NOMO-1 (cell line): Measurements from ENCODE around the gene MOGAT2.
"Not testable (repeated sequence)": the region's sequence is repeated elsewhere in the genome, so short reads cannot be mapped to it uniquely, and the experiment has no call there.

Experiments
- DNase-seq, 2 experiments: peaks; one replicate each; lab custom pipeline; 2025; ENCODE audit not compliant: unreplicated experiment in 2 of 2; lab: John Stamatoyannopoulos, UW

Gene MOGAT2

GRCh38 chr11:75718419-75719339, 1.0 kb downstream of the MOGAT2 start:
- DNase-seq = no peak

DNA sequence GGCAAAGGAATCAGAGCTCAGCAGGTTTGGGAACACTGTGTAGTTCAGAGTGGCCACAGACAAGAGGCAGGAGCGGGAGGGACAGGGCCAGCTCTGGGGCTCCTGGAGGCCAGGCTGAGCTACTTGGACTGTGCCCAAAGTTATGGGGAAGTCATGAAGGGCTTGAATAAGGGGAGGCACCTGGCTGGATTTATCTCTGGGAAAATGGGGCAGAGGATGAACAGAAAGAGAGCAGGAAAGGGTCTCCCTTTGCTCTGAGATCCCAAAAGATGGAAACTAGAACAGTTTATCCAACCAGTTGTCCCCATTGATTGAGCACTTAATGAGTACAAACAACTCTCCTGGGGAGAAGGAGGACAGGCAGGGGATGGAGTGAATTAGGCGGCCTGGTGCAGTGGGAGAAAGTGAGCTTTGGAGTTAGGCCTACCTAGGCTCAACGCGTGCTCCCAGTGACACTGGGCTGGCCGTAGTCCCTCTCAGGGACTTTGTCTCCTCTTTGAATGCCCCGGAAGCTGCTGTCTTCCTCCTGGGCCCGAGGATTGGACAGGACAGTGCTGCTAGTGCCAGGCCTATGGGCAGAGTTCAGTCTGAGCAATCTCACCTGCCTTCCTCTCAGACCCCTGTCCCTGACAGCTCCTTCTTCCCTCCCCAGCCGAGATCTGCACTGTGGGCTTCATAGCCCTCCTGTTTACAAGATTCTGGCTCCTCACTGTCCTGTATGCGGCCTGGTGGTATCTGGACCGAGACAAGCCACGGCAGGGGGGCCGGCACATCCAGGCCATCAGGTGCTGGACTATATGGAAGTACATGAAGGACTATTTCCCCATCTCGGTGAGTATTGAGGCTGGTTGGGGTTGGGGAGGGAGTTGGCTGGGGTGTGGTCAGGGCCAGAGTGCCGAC, 2.0 kb downstream of the MOGAT2 start:
- no peak for DNase-seq

DNA sequence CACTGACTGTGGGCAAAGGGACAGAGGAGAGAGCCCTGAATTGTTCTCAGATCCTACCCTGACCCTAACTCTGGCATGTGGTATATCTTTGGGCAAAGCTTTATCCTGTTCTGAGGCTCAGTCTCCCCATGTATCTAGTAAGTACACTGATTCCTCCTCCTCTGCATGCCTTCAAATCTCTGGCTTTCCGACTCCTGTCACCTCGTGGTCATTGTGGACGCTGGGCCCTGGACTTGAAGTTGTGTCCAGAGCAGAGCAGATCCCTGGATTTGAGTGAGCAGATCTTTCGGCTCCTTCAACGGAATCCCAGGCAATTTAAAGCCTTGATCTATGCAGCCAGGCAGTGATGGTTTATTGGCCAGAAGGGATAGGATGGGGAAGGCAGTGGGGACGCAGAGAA, 3.0 kb downstream of the MOGAT2 start:
- no peak for DNase-seq

DNA sequence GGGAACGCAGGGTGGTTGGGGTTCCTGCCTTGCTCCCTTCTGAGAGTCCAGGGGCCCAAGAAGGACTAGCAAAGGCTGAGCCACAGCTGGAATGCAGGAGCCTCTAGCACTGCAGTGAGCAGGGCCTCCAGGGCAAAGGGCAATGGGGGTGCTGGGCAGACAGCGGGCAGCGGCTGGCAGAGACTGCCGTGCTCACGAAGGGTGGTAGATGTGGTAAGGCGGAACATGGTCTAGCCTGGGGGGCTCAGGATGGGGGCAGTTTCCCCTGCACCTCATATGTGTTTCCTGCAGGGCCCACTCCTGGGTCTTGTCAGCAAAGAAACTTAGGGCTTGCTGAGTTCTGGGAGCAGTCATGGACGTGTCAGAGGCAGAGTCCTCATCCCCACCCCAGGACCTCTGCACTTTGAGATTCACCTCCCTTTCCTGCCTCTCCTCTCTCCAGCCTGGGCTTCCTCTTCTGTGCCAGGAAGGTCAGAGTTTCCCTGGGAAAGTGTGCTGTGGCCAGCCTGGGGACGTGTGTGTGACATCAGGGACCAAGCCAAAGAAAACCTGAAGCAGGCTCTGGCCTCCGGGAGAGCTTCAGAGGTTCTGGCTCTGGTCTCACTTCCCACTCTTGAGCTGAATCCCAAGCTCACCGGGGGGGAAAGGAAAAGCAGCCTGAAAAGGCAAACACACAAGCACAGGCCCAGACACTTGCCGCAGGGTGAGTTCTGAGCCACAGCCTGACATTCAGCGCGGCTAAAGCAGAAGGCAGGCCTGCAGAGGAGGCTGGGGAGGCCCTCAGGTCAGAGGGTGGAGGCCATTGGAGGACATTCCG, 4.4 kb downstream of the MOGAT2 start:
- DNase-seq = no peak

GRCh38 chr11:75722669-75723042, 5.0 kb downstream of the MOGAT2 start:
- DNase-seq = no peak

DNA sequence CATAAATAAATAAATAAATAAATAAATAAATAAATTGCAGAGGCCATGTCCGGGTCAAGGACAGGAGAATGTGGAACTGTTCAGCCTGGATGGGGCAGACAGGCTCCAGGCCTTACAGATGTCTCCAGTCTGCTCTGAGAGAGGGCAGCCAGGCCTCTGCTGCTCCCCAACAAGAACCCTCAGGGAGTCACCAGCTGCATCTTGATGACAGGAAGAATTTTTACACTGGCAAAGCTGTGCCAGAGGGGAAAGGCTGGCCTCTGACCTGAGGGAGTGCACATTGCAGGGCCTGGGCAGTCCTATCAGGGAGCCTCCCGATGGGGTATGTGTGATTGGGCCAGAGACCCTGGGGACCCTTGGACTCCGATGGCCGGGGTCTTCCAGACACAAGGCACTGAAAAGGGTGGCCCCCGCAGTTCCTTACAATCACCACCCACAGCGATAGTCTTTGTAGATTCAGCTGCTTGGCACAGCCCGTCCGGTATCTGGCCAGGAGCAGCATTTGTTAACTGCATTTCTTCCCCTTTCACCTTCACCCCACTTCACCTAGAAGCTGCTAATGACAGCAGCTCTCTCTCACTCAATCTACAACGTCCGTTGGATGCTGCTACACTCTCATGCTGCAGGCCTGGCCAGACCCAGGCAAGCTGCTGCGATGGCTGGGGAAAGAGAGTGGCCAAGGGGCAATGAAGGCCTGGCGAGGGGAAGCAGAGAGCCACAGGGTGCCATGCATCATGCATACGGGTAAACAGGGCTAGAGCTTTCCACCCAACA, 8.1 kb downstream of the MOGAT2 start:
- no peak for DNase-seq

- no peak for DNase-seq
Observed at GRCh38 chr11:75728992-75729391, 11.4 kb downstream of the MOGAT2 start.

GRCh38 chr11:75731095-75731494, 13.5 kb downstream of the MOGAT2 start:
- DNase-seq = no peak

DNA sequence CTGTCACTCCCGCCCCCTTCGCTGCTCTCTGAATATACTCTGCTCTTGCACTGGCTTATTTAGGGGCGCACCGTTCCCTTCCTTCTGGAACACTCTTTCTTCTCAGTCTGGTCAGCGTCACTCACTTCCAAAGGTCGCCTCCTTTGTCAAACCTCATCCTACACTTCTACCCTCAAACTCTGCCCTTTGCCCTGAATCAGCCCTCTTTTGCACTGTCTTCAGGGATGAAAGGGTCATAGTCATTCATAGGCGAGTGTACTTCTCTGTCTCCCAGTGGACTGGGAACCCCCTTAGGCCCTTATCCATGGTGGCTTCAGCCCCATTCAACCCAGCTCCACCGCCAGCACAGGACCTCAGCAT, 15.4 kb downstream of the MOGAT2 start:
- no peak for DNase-seq

DNA sequence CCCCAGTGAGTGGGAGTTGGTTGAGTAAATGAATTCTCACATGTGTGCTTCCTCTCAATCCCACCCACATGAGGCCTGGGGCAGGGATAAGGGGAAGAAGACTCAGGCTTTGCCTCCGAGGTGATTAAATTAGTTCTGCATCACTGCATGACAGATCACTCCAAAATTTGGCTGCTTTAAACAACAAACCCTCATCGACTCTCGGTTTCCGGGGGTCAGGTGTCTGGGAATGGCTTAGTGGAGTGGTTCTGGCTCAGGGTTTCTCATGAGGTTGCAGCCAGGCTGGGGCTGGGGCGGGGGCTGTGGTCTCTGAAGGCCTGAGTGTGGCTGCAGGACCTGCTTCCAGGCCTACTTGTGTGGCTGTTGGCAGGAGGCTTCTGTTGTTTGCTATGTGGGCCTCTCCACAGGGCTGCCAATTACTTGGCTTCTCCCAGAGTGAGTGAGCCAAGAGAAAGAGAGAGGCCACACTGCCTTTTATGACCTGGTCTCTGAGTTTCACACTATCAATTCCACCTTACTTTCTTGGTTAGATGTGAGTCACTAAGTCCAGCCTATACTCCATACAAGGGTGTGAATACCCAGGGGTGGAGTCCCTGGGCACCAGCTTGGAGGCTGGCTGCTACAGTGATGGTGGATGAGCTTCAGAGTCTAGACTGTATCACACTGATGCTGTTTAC, 15.9 kb downstream of the MOGAT2 start:
- no peak for DNase-seq

GRCh38 chr11:75734491-75735180, 17.0 kb downstream of the MOGAT2 start:
- no peak for DNase-seq

DNA sequence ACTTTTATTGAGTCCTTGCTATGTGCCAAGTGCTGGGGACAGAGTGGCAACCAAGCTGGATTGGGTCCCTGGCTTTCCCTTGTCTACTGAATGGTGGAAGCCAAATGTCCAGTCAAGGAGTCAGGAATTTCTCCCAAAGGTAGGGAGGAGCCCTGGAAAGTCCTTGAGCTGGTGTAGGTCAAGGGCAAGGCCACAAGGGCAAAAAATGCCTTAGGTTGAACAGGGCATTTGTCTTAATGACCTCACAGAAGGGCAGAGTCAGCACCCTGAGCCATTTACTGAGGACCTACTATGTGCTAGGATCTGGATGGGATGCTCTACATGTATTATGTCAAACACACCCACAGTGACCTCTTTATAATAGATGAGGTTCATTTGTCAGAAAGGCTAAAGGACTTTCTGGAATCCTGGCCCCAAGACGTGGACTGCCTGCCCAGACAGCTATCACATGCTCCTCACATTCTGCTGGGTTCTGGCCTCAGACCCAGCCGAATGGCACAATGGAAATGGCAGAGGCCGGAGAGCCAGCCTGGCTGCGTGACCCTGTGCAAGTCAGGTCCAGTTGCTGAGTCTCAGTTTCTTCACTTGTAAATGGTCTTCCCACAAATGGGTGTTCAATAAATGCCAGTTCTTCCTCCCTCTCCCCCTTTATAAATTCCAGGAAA, 17.7 kb downstream of the MOGAT2 start:
- DNase-seq = no peak

- no peak for DNase-seq
Observed at GRCh38 chr11:75737314-75737713, 19.7 kb downstream of the MOGAT2 start.

- DNase-seq = no peak
Observed at GRCh38 chr11:75740681-75741080, 23.0 kb downstream of the MOGAT2 start.

GRCh38 chr11:75743159-75743558, 25.5 kb downstream of the MOGAT2 start:
- DNase-seq = not testable (repeated sequence)

- no peak for DNase-seq
Observed at GRCh38 chr11:75743711-75744563, 26.3 kb downstream of the MOGAT2 start.

- DNase-seq = no peak
Observed at GRCh38 chr11:75745807-75746206, 28.2 kb downstream of the MOGAT2 start.
